Activated naive CD8-positive, alpha-beta T cell treated with anti-CD3 and anti-CD28 coated beads, Interleukin-2, amount 10 ng/mL, durations not matched to agents 7 days and 5 days (primary cell): ENCODE results near the gene SPP1. TPM values are rescaled to one million over a fixed set of nuclear protein-coding genes. Genes with fewer than 3 reads are reported as not detected.
A peak's percentile ranks its signal among the peaks of the same experiment; 100 is the strongest.

Source experiments
- ATAC-seq: fragments of 150-1000 bp; cut with Tn5 transposase; one replicate; pipeline ENCODE4 v1.10.0; 2021; ENCODE audit warnings: low read depth, moderate library complexity
- POLR2A ChIA-PET: fragments of 350-600 bp; sonication (Branson Sonifier 250); formaldehyde crosslinking; loops from one replicate; lab custom pipeline; 2021; ENCODE audit warnings: antibody characterized with exemption; lab: Charles Lee
- DNase-seq: peaks from one replicate; pipeline ENCODE4 v3.0.0; 2021
- H3K27ac Mint-ChIP-seq: one replicate; pipeline ENCODE4 v1.8.0; 2022; ENCODE audit warnings: mild to moderate bottlenecking, mixed read lengths
- H3K27me3 Mint-ChIP-seq: one replicate; pipeline ENCODE4 v1.8.0; 2022; ENCODE audit warnings: mild to moderate bottlenecking, moderate library complexity, mixed read lengths
- H3K36me3 Mint-ChIP-seq: one replicate; pipeline ENCODE4 v1.8.0; 2021; ENCODE audit warnings: mild to moderate bottlenecking, mixed read lengths
- H3K4me1 Mint-ChIP-seq: one replicate; pipeline ENCODE4 v1.8.0; 2021; ENCODE audit warnings: mixed read lengths
- H3K4me3 Mint-ChIP-seq: one replicate; pipeline ENCODE4 v1.8.0; 2022; ENCODE audit warnings: mild to moderate bottlenecking, moderate library complexity, mixed read lengths
- H3K9me3 Mint-ChIP-seq: one replicate; pipeline ENCODE4 v1.8.0; 2021; ENCODE audit warnings: mixed read lengths
- total RNA-seq, 2 experiments: library from RNA; stranded (reverse); gene quantifications; one replicate each; pipeline ENCODE4 v1.2.3, GENCODE V29; 2021

The SPP1 gene
- total RNA-seq, 2 experiments from 2014 or later: 19.4 to 24.0 TPM

- peaks cover 2% of the 10 kb centered on the region for H3K4me1 Mint-ChIP-seq
- no peaks in the 10 kb centered on the region for H3K9me3 Mint-ChIP-seq
- ATAC-seq (no peak), DNase-seq (no peak)
- H3K4me3 Mint-ChIP-seq: no peak overlapping the region
- H3K27me3 Mint-ChIP-seq: peaks cover 14% of the 10 kb centered on the region
- POLR2A ChIA-PET: no interaction called here
- no peaks in the 10 kb centered on the region for H3K36me3 Mint-ChIP-seq
- no peak overlapping the region for H3K27ac Mint-ChIP-seq
These were observed 10.0 kb upstream of the SPP1 start for GRCh38 chr4:87965501-87965975.

- ATAC-seq: no peak
- POLR2A ChIA-PET: no interaction called here
- H3K4me1 Mint-ChIP-seq: peaks cover 2% of the 10 kb centered on the region
- H3K36me3 Mint-ChIP-seq: no peaks in the 10 kb centered on the region
- no peak overlapping the region for H3K27ac Mint-ChIP-seq
- H3K27me3 Mint-ChIP-seq: peaks cover 16% of the 10 kb centered on the region
- H3K4me3 Mint-ChIP-seq: no peak overlapping the region
- H3K9me3 Mint-ChIP-seq: no peaks in the 10 kb centered on the region
- DNase-seq: no peak
These were observed 9.4 kb upstream of the SPP1 start for GRCh38 chr4:87966095-87966496.

- H3K27ac Mint-ChIP-seq: no peak overlapping the region
- peaks cover 2% of the 10 kb centered on the region for H3K4me1 Mint-ChIP-seq
- DNase-seq: no peak
- H3K27me3 Mint-ChIP-seq: peaks cover 22% of the 10 kb centered on the region
- no peak overlapping the region for H3K4me3 Mint-ChIP-seq
- no peaks in the 10 kb centered on the region for H3K9me3 Mint-ChIP-seq
- POLR2A ChIA-PET: no interaction called here
- no peak for ATAC-seq
- H3K36me3 Mint-ChIP-seq: no peaks in the 10 kb centered on the region
These were observed 8.3 kb upstream of the SPP1 start for GRCh38 chr4:87967193-87967592.

GRCh38 chr4:87970121-87970520, 5.4 kb upstream of the SPP1 start:
- DNase-seq: no peak
- H3K4me1 Mint-ChIP-seq: peaks cover 2% of the 10 kb centered on the region
- H3K36me3 Mint-ChIP-seq: no peaks in the 10 kb centered on the region
- no peak overlapping the region for H3K4me3 Mint-ChIP-seq
- peaks cover 41% of the 10 kb centered on the region for H3K27me3 Mint-ChIP-seq
- H3K27ac Mint-ChIP-seq: no peak overlapping the region
- H3K9me3 Mint-ChIP-seq: no peaks in the 10 kb centered on the region
- POLR2A ChIA-PET: no interaction called here
- ATAC-seq: no peak

- Mint-ChIP-seq H3K36me3 (no peaks in the 10 kb centered on the region), H3K27ac (no peak overlapping the region), H3K9me3 (no peaks in the 10 kb centered on the region), H3K4me3 (no peak overlapping the region), H3K27me3 (peaks cover 56% of the 10 kb centered on the region), H3K4me1 (peaks cover 6% of the 10 kb centered on the region)
- no peak for ATAC-seq
- no peak for DNase-seq
- POLR2A ChIA-PET: interaction anchor here (0.6 kb wide), 1 partner anchor 1185 kb away, joined by 3 read pairs; no protein-coding TSS in a partner anchor
These were observed 3.6 kb upstream of the SPP1 start for GRCh38 chr4:87971866-87972265.

- Mint-ChIP-seq H3K4me1 (peaks cover 6% of the 10 kb centered on the region), H3K4me3 (no peak overlapping the region), H3K27me3 (peaks cover 63% of the 10 kb centered on the region), H3K9me3 (no peaks in the 10 kb centered on the region), H3K36me3 (no peaks in the 10 kb centered on the region), H3K27ac (no peak overlapping the region)
- DNase-seq (no peak), ATAC-seq (peak; percentile 67)
- POLR2A ChIA-PET: no interaction called here
These were observed 2.0 kb upstream of the SPP1 start for GRCh38 chr4:87973283-87974169.

- Mint-ChIP-seq H3K9me3 (no peaks in the 10 kb centered on the region), H3K4me3 (no peak overlapping the region), H3K36me3 (no peaks in the 10 kb centered on the region), H3K27me3 (peaks cover 68% of the 10 kb centered on the region), H3K27ac (no peak overlapping the region), H3K4me1 (peaks cover 4% of the 10 kb centered on the region)
- no peak for DNase-seq
- ATAC-seq: no peak
- POLR2A ChIA-PET: no interaction called here
These were observed 555 bp upstream of the SPP1 start for GRCh38 chr4:87974856-87975462.

- POLR2A ChIA-PET: no interaction called here
- Mint-ChIP-seq H3K4me1 (peaks cover 4% of the 10 kb centered on the region), H3K4me3 (no peak overlapping the region)
These were observed 2.2 kb downstream of the SPP1 start for GRCh38 chr4:87977521-87978278.

GRCh38 chr4:87978681-87979080, 3.2 kb downstream of the SPP1 start:
- Mint-ChIP-seq H3K4me3 (no peak overlapping the region), H3K36me3 (no peaks in the 10 kb centered on the region), H3K4me1 (peaks cover 4% of the 10 kb centered on the region), H3K27me3 (peaks cover 44% of the 10 kb centered on the region), H3K9me3 (no peaks in the 10 kb centered on the region), H3K27ac (no peak overlapping the region)
- POLR2A ChIA-PET: no interaction called here
- DNase-seq: no peak
- no peak for ATAC-seq

More at GRCh38 chr4:87977521-87978278, 2.2 kb downstream of the SPP1 start:
- Mint-ChIP-seq H3K9me3 (no peaks in the 10 kb centered on the region), H3K36me3 (no peaks in the 10 kb centered on the region), H3K27ac (no peak overlapping the region), H3K27me3 (peaks cover 52% of the 10 kb centered on the region)
- ATAC-seq (no peak), DNase-seq (no peak)

- POLR2A ChIA-PET: no interaction called here
- no peaks in the 10 kb centered on the region for H3K9me3 Mint-ChIP-seq
- peaks cover 50% of the 10 kb centered on the region for H3K27me3 Mint-ChIP-seq
- no peak for ATAC-seq
- no peaks in the 10 kb centered on the region for H3K36me3 Mint-ChIP-seq
- H3K27ac Mint-ChIP-seq: no peak overlapping the region
- DNase-seq: no peak
- no peak overlapping the region for H3K4me3 Mint-ChIP-seq
- H3K4me1 Mint-ChIP-seq: peaks cover 4% of the 10 kb centered on the region
These were observed 4.3 kb downstream of the SPP1 start for GRCh38 chr4:87979810-87980209.

- Mint-ChIP-seq H3K27ac (no peak overlapping the region), H3K9me3 (no peaks in the 10 kb centered on the region), H3K27me3 (peaks cover 37% of the 10 kb centered on the region), H3K4me3 (no peak overlapping the region), H3K36me3 (no peaks in the 10 kb centered on the region), H3K4me1 (peaks cover 2% of the 10 kb centered on the region)
- DNase-seq (no peak), ATAC-seq (no peak)
- POLR2A ChIA-PET: no interaction called here
These were observed 6.0 kb downstream of the SPP1 start for GRCh38 chr4:87981486-87981885.

GRCh38 chr4:87982036-87982435, 6.5 kb downstream of the SPP1 start:
- Mint-ChIP-seq H3K36me3 (no peaks in the 10 kb centered on the region), H3K9me3 (no peaks in the 10 kb centered on the region), H3K4me3 (no peak overlapping the region), H3K4me1 (peaks cover 2% of the 10 kb centered on the region), H3K27ac (no peak overlapping the region), H3K27me3 (peaks cover 32% of the 10 kb centered on the region)
- no peak for ATAC-seq
- POLR2A ChIA-PET: interaction anchor here (0.6 kb wide), 1 partner anchor 27 kb away, joined by 3 read pairs; no protein-coding TSS in a partner anchor
- no peak for DNase-seq

GRCh38 chr4:87982446-87983010, 7.0 kb downstream of the SPP1 start:
- no peaks in the 10 kb centered on the region for H3K36me3 Mint-ChIP-seq
- POLR2A ChIA-PET: interaction anchor here (0.6 kb wide), 1 partner anchor 26 kb away, joined by 3 read pairs; no protein-coding TSS in a partner anchor
- ATAC-seq (no peak), DNase-seq (no peak)
- H3K4me1 Mint-ChIP-seq: peaks cover 2% of the 10 kb centered on the region
- H3K9me3 Mint-ChIP-seq: no peaks in the 10 kb centered on the region
- no peak overlapping the region for H3K4me3 Mint-ChIP-seq
- H3K27me3 Mint-ChIP-seq: peaks cover 31% of the 10 kb centered on the region
- H3K27ac Mint-ChIP-seq: no peak overlapping the region
